H1 (cell line): ENCODE data around the gene BICRAL. TPM values are rescaled to one million over a fixed set of nuclear protein-coding genes. Genes with fewer than 3 reads are reported as not detected.

Experiments
- BACH1 ChIP-seq: IDR thresholded peaks from 2 replicates; pipeline ENCODE4 v1.6.1; 2012; ENCODE audit warnings: low read length, improper control_type of control experiment
- CHD7 ChIP-seq: fragments of 300-600 bp; sonication (generic); IDR thresholded peaks from 2 replicates; pipeline ENCODE4 v1.7.1; 2012; ENCODE audit warnings: low read length, moderate library complexity, mild to moderate bottlenecking, inconsistent platforms; ENCODE audit not compliant: insufficient replicate concordance
- GABPA ChIP-seq: IDR thresholded peaks from 2 replicates; pipeline ENCODE4 v1.6.1; 2011; ENCODE audit warnings: mild to moderate bottlenecking, low read length, moderate library complexity, borderline replicate concordance; ENCODE audit not compliant: insufficient read depth
- HDAC6 ChIP-seq: IDR thresholded peaks from one replicate; pipeline ENCODE4 v1.7.1; 2012; ENCODE audit warnings: low read depth, mild to moderate bottlenecking, inconsistent platforms, low read length, moderate library complexity
- NRF1 ChIP-seq: IDR thresholded peaks from 2 replicates; pipeline ENCODE4 v1.6.1; 2011; ENCODE audit warnings: mild to moderate bottlenecking, low read depth, low read length, improper control_type of control experiment
- SUZ12 ChIP-seq: fragments of 200-600 bp; sonication (generic); IDR thresholded peaks from 2 replicates; pipeline ENCODE4 v1.6.1; 2012; ENCODE audit warnings: mild to moderate bottlenecking, inconsistent platforms, low read length, moderate library complexity, mixed read lengths
- TAF7 ChIP-seq: optimal IDR thresholded peaks from 2 replicates; pipeline ENCODE3; 2011; ENCODE audit warnings: low read depth, mild to moderate bottlenecking, inconsistent platforms, low read length, moderate library complexity, borderline replicate concordance
- polyA plus RNA-seq, 7 experiments: library from polyadenylated mRNA; depleted of rRNA in 3 of 7; stranded (reverse) in 5 of 7; unstranded in 2 of 7; fragments of >200 nt in 5 of 7; fragments of 200-250 nt in 2 of 7; gene quantifications; 1 replicate in 5 of 7; 2 replicates in 1 of 7; 4 replicates in 1 of 7; pipeline versions ENCODE4 v1.2.1 to v1.2.3, GENCODE V29; 2011 to 2013; ENCODE audit warnings: missing spikeins in 2 of 7, mixed read lengths in 2 of 7
- total RNA-seq: library from RNA; stranded (reverse); fragmentation: NEBNext Ultra II Directional; extraction: Animal tissue kit (Norgen Biotek cat#: 25700); gene quantifications from 2 replicates; pipeline ENCODE4 v1.2.1, GENCODE V29; 2021
- TF ChIP-seq, protein P1 (sequence below): IDR thresholded peaks from 2 replicates; pipeline ENCODE4 v1.6.1; 2012; ENCODE audit warnings: inconsistent platforms

The BICRAL gene
- total and polyA plus RNA-seq, 2 of the 8 experiments (the other 6 are each of a cell fraction or from before 2014, with no cell fraction given): 9.4 to 12.2 TPM

DNA sequence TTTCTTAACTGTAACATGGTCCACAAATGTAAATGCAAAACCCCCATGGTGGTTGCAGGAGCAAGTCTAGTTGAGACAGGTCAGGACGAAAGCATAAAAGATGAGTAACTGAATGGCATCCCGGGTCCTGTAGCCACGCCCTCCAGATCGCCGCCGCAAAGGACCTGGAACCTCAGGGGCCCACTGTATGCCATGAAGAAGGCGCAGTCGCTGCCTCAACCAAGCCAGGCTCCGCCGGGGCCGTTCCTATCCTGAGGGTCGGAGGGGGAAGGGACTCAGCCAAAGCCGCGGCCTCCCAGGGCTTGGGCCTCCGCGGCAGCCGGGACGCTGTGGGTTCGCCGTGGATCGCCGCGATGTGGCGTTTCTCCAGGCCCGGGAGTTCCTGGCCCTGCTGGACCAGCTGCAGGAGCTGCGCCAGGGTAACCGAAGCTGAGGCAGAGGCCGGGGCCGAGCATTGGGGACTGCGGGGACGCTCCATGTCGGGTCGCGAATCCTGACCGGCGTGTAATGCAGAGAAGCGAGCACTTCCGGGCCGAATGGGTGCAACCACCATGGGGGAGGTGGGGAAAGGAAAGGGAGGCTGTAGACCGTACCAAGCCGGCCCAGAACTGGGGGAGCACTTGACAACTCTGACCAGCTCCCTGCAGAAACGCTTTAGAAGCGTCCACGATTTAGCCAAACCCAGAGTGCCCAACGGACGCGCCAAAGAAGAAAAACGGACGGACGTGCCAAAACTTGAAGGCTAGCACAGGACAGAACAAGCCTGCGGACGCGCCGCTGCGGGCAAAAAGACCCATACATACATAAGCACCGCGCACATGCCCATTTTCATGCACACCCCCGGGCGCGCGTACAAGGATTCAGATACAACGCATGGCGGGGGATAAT is 108.7 kb downstream of the BICRAL start (continued):
- TF ChIP-seq TAF7: peak; percentile 81
- no peak for TF ChIP-seq SUZ12
- no peak for TF ChIP-seq CHD7
- TF ChIP-seq BACH1: peak; percentile 46; the same call in 1 of the 2 replicates
- TF ChIP-seq GABPA: 0 out of 2 replicates have a peak, but pooled peaks have one; percentile 60
- no peak for TF ChIP-seq HDAC6
- TF ChIP-seq, protein P1, sequence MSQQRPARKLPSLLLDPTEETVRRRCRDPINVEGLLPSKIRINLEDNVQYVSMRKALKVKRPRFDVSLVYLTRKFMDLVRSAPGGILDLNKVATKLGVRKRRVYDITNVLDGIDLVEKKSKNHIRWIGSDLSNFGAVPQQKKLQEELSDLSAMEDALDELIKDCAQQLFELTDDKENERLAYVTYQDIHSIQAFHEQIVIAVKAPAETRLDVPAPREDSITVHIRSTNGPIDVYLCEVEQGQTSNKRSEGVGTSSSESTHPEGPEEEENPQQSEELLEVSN: no peak
- TF ChIP-seq NRF1: no peak
